ENCODE results near the gene ZBTB40. TPM values are rescaled to one million over a fixed set of nuclear protein-coding genes. Genes with fewer than 3 reads are reported as not detected.

The ZBTB40 gene
- total and polyA plus RNA-seq, 9 of the 15 experiments (the other 6 are each of a cell fraction or from before 2014, with no cell fraction given), result 2.6 to 26.0 (median 18.8) TPM

GRCh38 chr1:22545141-22545540, 93.5 kb downstream of the ZBTB40 start (continued):
- TF ChIP-seq ZC3H4 (CRISPR knock-in tag; IDR thresholded peaks at IDR 0.05; ENCODE audit: borderline replicate concordance), result no peak

- no peak overlapping the region for H3K4me3 ChIP-seq
- in situ Hi-C loops (cut with MboI), result no loop called here
- BruUV-seq (replicated peaks), result no TSS peak
- H3K27ac ChIP-seq (ENCODE audit: extremely low read depth, low read depth, low read length), result no peak overlapping the region
- no peaks in the 10 kb centered on the region for H3K9me3 ChIP-seq (replicated peaks; ENCODE audit: control insufficient read depth, insufficient read depth, low read depth, low read length)
- H3K9me1 ChIP-seq (ENCODE audit: control insufficient read depth, insufficient read depth, low read length), result no peaks in the 10 kb centered on the region
- CTCF ChIA-PET (ENCODE audit: low intra/inter-chr PET ratio), result no interaction called here
- no peak overlapping the region for H3K4me2 ChIP-seq (ENCODE audit: insufficient read depth, low read length)
- no peak for DNase-seq (ENCODE audit: extremely low read depth in 1 of 4, low spot score in 3 of 4)
- WGBS (ENCODE audit: insufficient coverage, low coverage, missing lambda C conversion rate), result 0% methylated on average over 2 of the region's 6 CpGs
- no peak for FAIRE-seq
- H3K4me1 ChIP-seq (replicated peaks in 1 of 2; ENCODE audit: control insufficient read depth in 2 of 2, insufficient read depth in 2 of 2, low read length in 2 of 2), result peaks cover 0 to 5% of the 10 kb centered on the region in 2 experiments; a peak in 1 of 5 replicates
- H3K9ac ChIP-seq (ENCODE audit: insufficient read depth in 1 of 2, low read depth in 2 of 2, low read length in 2 of 2), result no peak overlapping the region
- peaks cover 25% of the 10 kb centered on the region for H4K20me1 ChIP-seq (replicated peaks; ENCODE audit: control insufficient read depth, insufficient read depth, low read length)
- POLR2A ChIA-PET, result interaction anchor here (1.0 kb wide), 1 partner anchor 27 kb away, joined by 3 read pairs; no protein-coding TSS in a partner anchor
- no peak overlapping the region for H2AFZ ChIP-seq (ENCODE audit: low read depth, low read length)
- no peaks in the 10 kb centered on the region for H3K79me2 ChIP-seq (ENCODE audit: control insufficient read depth, insufficient read depth, low read length)
- intact Hi-C loops (cut with micrococcal nuclease), result loop anchor here (5.0 kb wide), 1 partner anchor 95 kb away; the partner anchor contains the start of gene C1QC
- H3K27me3 ChIP-seq (ENCODE audit: control insufficient read depth in 2 of 2, insufficient read depth in 2 of 2, low read length in 2 of 2), result peaks cover 64 to 95% of the 10 kb centered on the region in 2 experiments
- TF ChIP-seq MCM7 (IDR thresholded peaks at IDR 0.05) (no peak), ELF4 (CRISPR knock-in tag; IDR thresholded peaks at IDR 0.05) (0 out of 2 replicates have a peak, but pooled peaks have one; percentile 22), MCM3 (IDR thresholded peaks at IDR 0.05) (0 out of 2 replicates have a peak, but pooled peaks have one; percentile 16)
- no peak for ATAC-seq
- no peaks in the 10 kb centered on the region for H3K36me3 ChIP-seq (ENCODE audit: control insufficient read depth, insufficient read depth, low read length)
Measured at GRCh38 chr1:22547186-22547817, 95.7 kb downstream of the ZBTB40 start.

Data from K562 (cell line).